PC-3 (cell line): Measurements from ENCODE around the gene MRPL2. TPM values are rescaled to one million over a fixed set of nuclear protein-coding genes. Genes with fewer than 3 reads are reported as not detected.

Experiments
- ATAC-seq: fragments of 200-7000 bp; cut with Tn5 transposase; 2 replicates; pipeline ENCODE4 v1.9.1; 2020; ENCODE audit warnings: mild to moderate bottlenecking, moderate library complexity
- BruUV-seq: library from RNA; stranded (reverse); fragments of 400-500 nt; replicated peaks from 2 replicates; lab custom pipeline; 2021; lab: Mats Ljungman, UMichigan
- CTCF ChIA-PET: fragments of 300-600 bp; sonication (Branson Sonifier 250); formaldehyde crosslinking; loops from one replicate; lab custom pipeline; 2022; ENCODE audit warnings: antibody characterized with exemption; lab: Charles Lee
- POLR2A ChIA-PET: fragments of 300-600 bp; sonication (Branson Sonifier 250); formaldehyde crosslinking; loops from one replicate; lab custom pipeline; 2022; ENCODE audit warnings: antibody characterized with exemption; ENCODE audit not compliant: unreplicated experiment; lab: Charles Lee
- DNase-seq: peaks from one replicate; pipeline ENCODE4 v3.0.0-alpha.2; 2015
- H2AFZ ChIP-seq: fragments of 300-600 bp; sonication (generic); 2 replicates; pipeline ENCODE4 v1.6.0; 2016; ENCODE audit warnings: antibody characterized with exemption, low read length
- H3F3A ChIP-seq: fragments of 300-600 bp; sonication (generic); one replicate; pipeline ENCODE4 v1.6.0; 2017; ENCODE audit warnings: antibody characterized with exemption, low read length, control low read depth, mild to moderate bottlenecking; ENCODE audit not compliant: unreplicated experiment
- H3K27ac ChIP-seq: fragments of 300-600 bp; sonication (generic); 2 replicates; pipeline ENCODE4 v1.5.1; 2016; ENCODE audit warnings: mild to moderate bottlenecking, low read length
- H3K27me3 ChIP-seq: fragments of 300-600 bp; sonication (generic); 2 replicates; pipeline ENCODE4 v1.6.1; 2016; ENCODE audit warnings: low read length, mixed read lengths
- H3K36me3 ChIP-seq: fragments of 300-600 bp; sonication (generic); 2 replicates; pipeline ENCODE4 v1.6.1; 2016; ENCODE audit warnings: low read depth, mixed run types, low read length, mixed read lengths
- H3K4me1 ChIP-seq: fragments of 300-600 bp; sonication (generic); 2 replicates; pipeline ENCODE4 v1.5.1; 2016; ENCODE audit warnings: low read length; ENCODE audit not compliant: insufficient read depth
- H3K4me2 ChIP-seq: fragments of 300-600 bp; sonication (generic); 2 replicates; pipeline ENCODE4 v1.6.0; 2016; ENCODE audit warnings: low read length
- H3K4me3 ChIP-seq: fragments of 300-600 bp; sonication (generic); 2 replicates; pipeline ENCODE4 v1.5.1; 2016; ENCODE audit warnings: mild to moderate bottlenecking, low read length, mixed read lengths
- H3K79me2 ChIP-seq: fragments of 300-600 bp; sonication (generic); 2 replicates; pipeline ENCODE4 v1.6.1; 2017; ENCODE audit warnings: low read length, mixed read lengths
- H3K9ac ChIP-seq: fragments of 300-600 bp; sonication (generic); 2 replicates; pipeline ENCODE4 v1.6.0; 2016; ENCODE audit warnings: mild to moderate bottlenecking, low read length
- H3K9me2 ChIP-seq: fragments of 300-600 bp; sonication (generic); replicated peaks from 2 replicates; pipeline ENCODE4 v1.6.1; 2016; ENCODE audit warnings: mixed run types, low read length, mixed read lengths
- H3K9me3 ChIP-seq: fragments of 300-600 bp; sonication (generic); 2 replicates; pipeline ENCODE4 v1.6.1; 2016; ENCODE audit warnings: low read length, mixed read lengths
- H4K20me1 ChIP-seq: fragments of 300-600 bp; sonication (generic); 2 replicates; pipeline ENCODE4 v1.6.1; 2016; ENCODE audit warnings: low read length, mixed read lengths
- CTCF ChIP-seq: fragments of 300-600 bp; sonication (generic); conservative IDR thresholded peaks from 2 replicates; pipeline ENCODE4 v1.5.1; 2017; ENCODE audit warnings: antibody characterized with exemption, low read depth, mild to moderate bottlenecking, low read length
- EZH2 ChIP-seq: fragments of 300-600 bp; sonication (generic); IDR thresholded peaks from one replicate; pipeline ENCODE4 v1.6.1; 2017; ENCODE audit warnings: antibody characterized with exemption, mild to moderate bottlenecking, low read length; ENCODE audit not compliant: unreplicated experiment
- EZH2phosphoT487 ChIP-seq: fragments of 300-600 bp; sonication (generic); IDR thresholded peaks from 2 replicates; pipeline ENCODE4 v1.6.1; 2018; ENCODE audit warnings: mild to moderate bottlenecking, antibody characterized with exemption, low read length, borderline replicate concordance
- intact Hi-C: fragments of 100-400 bp; cut with micrococcal nuclease; formaldehyde crosslinking; loops from 2 replicates; pipeline ENCODE4 v1.9.0; 2023
- total RNA-seq: library from RNA; depleted of rRNA; stranded (reverse); fragments of >200 nt; gene quantifications from 2 replicates; pipeline ENCODE4 v1.2.3, GENCODE V29; 2014

Gene MRPL2
- total RNA-seq, 1 experiment from 2014 or later, result 59.8 TPM

- CTCF ChIA-PET, result no interaction called here
- no TSS peak for BruUV-seq
Observed at GRCh38 chr6:43020052-43020705, 39.1 kb downstream of the MRPL2 start.

GRCh38 chr6:43019152-43019551, 40.1 kb downstream of the MRPL2 start:
- Histone ChIP-seq H3K27me3 (no peaks in the 10 kb centered on the region), H3K9ac (no peak overlapping the region), H3K4me2 (no peak overlapping the region), H3K27ac (no peak overlapping the region), H3K4me1 (peaks cover 20% of the 10 kb centered on the region), H3K36me3 (peaks cover 15% of the 10 kb centered on the region), H4K20me1 (no peaks in the 10 kb centered on the region), H3K9me3 (no peaks in the 10 kb centered on the region), H3K9me2 (no peaks in the 10 kb centered on the region), H3F3A (no peaks in the 10 kb centered on the region), H2AFZ (no peak overlapping the region), H3K4me3 (no peak overlapping the region), H3K79me2 (peaks cover 53% of the 10 kb centered on the region)
- CTCF ChIA-PET, result no interaction called here
- TF ChIP-seq CTCF, result no peak
- no peak for TF ChIP-seq EZH2phosphoT487
- no peak for TF ChIP-seq EZH2
- BruUV-seq, result no TSS peak
- intact Hi-C loops, result no loop called here
- ATAC-seq, result no peak
- no peak for DNase-seq
- POLR2A ChIA-PET, result no interaction called here

More at GRCh38 chr6:43020052-43020705, 39.1 kb downstream of the MRPL2 start:
- H2AFZ ChIP-seq, result no peak overlapping the region
- H3K4me2 ChIP-seq, result no peak overlapping the region
- H3K4me3 ChIP-seq, result no peak overlapping the region
- intact Hi-C loops, result no loop called here
- H3K36me3 ChIP-seq, result peaks cover 25% of the 10 kb centered on the region
- no peak for ATAC-seq
- H3K79me2 ChIP-seq, result peaks cover 52% of the 10 kb centered on the region
- TF ChIP-seq EZH2 (no peak), EZH2phosphoT487 (no peak), CTCF (no peak)
- POLR2A ChIA-PET, result no interaction called here
- H3K27me3 ChIP-seq, result no peaks in the 10 kb centered on the region
- H3K4me1 ChIP-seq, result peaks cover 16% of the 10 kb centered on the region
- H3F3A ChIP-seq, result no peaks in the 10 kb centered on the region
- no peaks in the 10 kb centered on the region for H3K9me2 ChIP-seq
- no peak overlapping the region for H3K27ac ChIP-seq
- H3K9me3 ChIP-seq, result no peaks in the 10 kb centered on the region
- no peak overlapping the region for H3K9ac ChIP-seq
- no peaks in the 10 kb centered on the region for H4K20me1 ChIP-seq
- DNase-seq, result no peak

DNA sequence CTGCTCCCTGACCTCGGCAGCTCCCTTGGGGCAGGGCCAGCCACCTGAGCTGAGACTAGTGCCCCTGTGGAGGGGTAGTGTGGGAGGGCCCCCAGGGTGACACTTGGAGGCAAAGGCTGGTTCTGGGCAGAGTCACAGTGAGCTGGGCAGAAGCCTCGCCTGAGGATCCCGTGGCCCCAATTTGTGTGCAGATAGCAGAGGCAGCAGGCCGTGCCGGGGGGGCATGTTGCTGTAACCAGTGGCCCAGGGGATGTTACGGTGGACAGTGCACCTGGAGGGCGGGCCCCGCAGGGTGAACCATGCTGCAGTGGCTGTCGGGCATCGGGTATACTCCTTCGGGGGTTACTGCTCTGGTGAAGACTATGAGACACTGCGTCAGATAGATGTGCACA, 42.3 kb downstream of the MRPL2 start:
- H3K9me2 ChIP-seq, result no peaks in the 10 kb centered on the region
- ChIA-PET CTCF (no interaction called here), POLR2A (no interaction called here)
- H4K20me1 ChIP-seq, result no peaks in the 10 kb centered on the region
- peaks cover 28% of the 10 kb centered on the region for H3K4me1 ChIP-seq
- H3K36me3 ChIP-seq, result peaks cover 18% of the 10 kb centered on the region; the same call in 1 of the 2 replicates
- intact Hi-C loops, result no loop called here
- H3F3A ChIP-seq, result no peaks in the 10 kb centered on the region
- H3K9me3 ChIP-seq, result no peaks in the 10 kb centered on the region
- no peaks in the 10 kb centered on the region for H3K27me3 ChIP-seq
- H3K9ac ChIP-seq, result no peak overlapping the region
- TF ChIP-seq CTCF (no peak), EZH2phosphoT487 (no peak), EZH2 (no peak)
- H3K79me2 ChIP-seq, result peaks cover 49% of the 10 kb centered on the region
- BruUV-seq, result no TSS peak
- H3K27ac ChIP-seq, result no peak overlapping the region
- H2AFZ ChIP-seq, result no peak overlapping the region
- no peak for DNase-seq
- no peak overlapping the region for H3K4me3 ChIP-seq
- ATAC-seq, result no peak
- no peak overlapping the region for H3K4me2 ChIP-seq
